ENCODE measurements around the gene BID. TPM values are rescaled to one million over a fixed set of nuclear protein-coding genes. Genes with fewer than 3 reads are reported as not detected.

Gene BID
- polyA plus RNA-seq, 3 donors, result 15.5 to 18.1 (median 17.5) TPM

GRCh38 chr22:17739196-17739975, 34.9 kb downstream of the BID start:
- no peak for DNase-seq (ENCODE audit: low read depth in 3 of 3, low spot score in 2 of 3)

- no peak for DNase-seq (ENCODE audit: low read depth in 3 of 3, low spot score in 2 of 3)
Observed at GRCh38 chr22:17738386-17739128, 35.7 kb downstream of the BID start.

- DNase-seq (ENCODE audit: low read depth in 3 of 3, low spot score in 2 of 3), result no peak
Observed at GRCh38 chr22:17734187-17734586, 40.1 kb downstream of the BID start.

GRCh38 chr22:17733466-17733865, 40.8 kb downstream of the BID start:
- no peak for DNase-seq (ENCODE audit: low read depth in 3 of 3, low spot score in 2 of 3)

- DNase-seq (ENCODE audit: low read depth in 3 of 3, low spot score in 2 of 3), result no peak
Observed at GRCh38 chr22:17732251-17732854, 41.9 kb downstream of the BID start.

GRCh38 chr22:17729561-17729960, 44.7 kb downstream of the BID start:
- DNase-seq (ENCODE audit: low read depth in 3 of 3, low spot score in 2 of 3), result no peak

GRCh38 chr22:17728786-17729185, 45.5 kb downstream of the BID start:
- DNase-seq (ENCODE audit: low read depth in 3 of 3, low spot score in 2 of 3), result no peak

- no peak for DNase-seq (ENCODE audit: low read depth in 3 of 3, low spot score in 2 of 3)
Observed at GRCh38 chr22:17726928-17727897, 47.1 kb downstream of the BID start.

GRCh38 chr22:17726006-17726927, 48.0 kb downstream of the BID start:
- DNase-seq (ENCODE audit: low read depth in 3 of 3, low spot score in 2 of 3), result no peak

GRCh38 chr22:17725500-17725796, 48.8 kb downstream of the BID start:
- no peak for DNase-seq (ENCODE audit: low read depth in 3 of 3, low spot score in 2 of 3)

- no peak for DNase-seq (ENCODE audit: low read depth in 3 of 3, low spot score in 2 of 3)
Observed at GRCh38 chr22:17724678-17725499, 49.4 kb downstream of the BID start.

GRCh38 chr22:17724241-17724640, 50.0 kb downstream of the BID start:
- DNase-seq (ENCODE audit: low read depth in 3 of 3, low spot score in 2 of 3), result no peak

GRCh38 chr22:17719911-17720310, 54.4 kb downstream of the BID start:
- DNase-seq (ENCODE audit: low read depth in 3 of 3, low spot score in 2 of 3), result no peak

- no peak for DNase-seq (ENCODE audit: low read depth in 3 of 3, low spot score in 2 of 3)
Observed at GRCh38 chr22:17717708-17718107, 56.6 kb downstream of the BID start.

- DNase-seq (ENCODE audit: low read depth in 3 of 3, low spot score in 2 of 3), result no peak
Observed at GRCh38 chr22:17716529-17716928, 57.7 kb downstream of the BID start.

- DNase-seq (ENCODE audit: low read depth in 3 of 3, low spot score in 2 of 3), result no peak
Observed at GRCh38 chr22:17712441-17712840, 61.8 kb downstream of the BID start.

GRCh38 chr22:17710023-17710422, 64.2 kb downstream of the BID start:
- DNase-seq (ENCODE audit: low read depth in 3 of 3, low spot score in 2 of 3), result no peak

- DNase-seq (ENCODE audit: low read depth in 3 of 3, low spot score in 2 of 3), result no peak
Observed at GRCh38 chr22:17707526-17707925, 66.7 kb downstream of the BID start.

- no peak for DNase-seq (ENCODE audit: low read depth in 3 of 3, low spot score in 2 of 3)
Observed at GRCh38 chr22:17706947-17707346, 67.3 kb downstream of the BID start.
